HL-60/S4 treated with phorbol 12-myristate 13-acetate at 8.2 ng/mL for 4 days and 3 days (cell line): ENCODE measurements around the gene PDE4D.
"Not testable (repeated sequence)": the region's sequence is repeated elsewhere in the genome, so short reads cannot be mapped to it uniquely, and the experiment has no call there.

Experiments used
- in situ Hi-C: fragments of 300-500 bp; cut with MboI; formaldehyde crosslinking; loops from 2 replicates; pipeline ENCODE4 v1.15.0; 2022; ENCODE audit warnings: low sequenced_read_pairs

Gene PDE4D

GRCh38 chr5:59621477-59621876, 272.0 kb downstream of the PDE4D start:
- in situ Hi-C loops: no loop called here

GRCh38 chr5:59620535-59621212, 272.9 kb downstream of the PDE4D start:
- in situ Hi-C loops: no loop called here

- in situ Hi-C loops: no loop called here
Measured at GRCh38 chr5:59618644-59619043, 274.9 kb downstream of the PDE4D start.

- in situ Hi-C loops: no loop called here
Measured at GRCh38 chr5:59617186-59617771, 276.2 kb downstream of the PDE4D start.

GRCh38 chr5:59616413-59616812, 277.1 kb downstream of the PDE4D start:
- in situ Hi-C loops: no loop called here

GRCh38 chr5:59615272-59615671, 278.3 kb downstream of the PDE4D start:
- in situ Hi-C loops: no loop called here

- in situ Hi-C loops: no loop called here
Measured at GRCh38 chr5:59609501-59610265, 283.8 kb downstream of the PDE4D start.

- in situ Hi-C loops: no loop called here
Measured at GRCh38 chr5:59608745-59609144, 284.8 kb downstream of the PDE4D start.

GRCh38 chr5:59607138-59607765, 286.3 kb downstream of the PDE4D start:
- in situ Hi-C loops: no loop called here

GRCh38 chr5:59605915-59606314, 287.6 kb downstream of the PDE4D start:
- in situ Hi-C loops: no loop called here

- in situ Hi-C loops: no loop called here
Measured at GRCh38 chr5:59604111-59604510, 289.4 kb downstream of the PDE4D start.

- in situ Hi-C loops: no loop called here
Measured at GRCh38 chr5:59600998-59601397, 292.5 kb downstream of the PDE4D start.

GRCh38 chr5:59600153-59600552, 293.4 kb downstream of the PDE4D start:
- in situ Hi-C loops: no loop called here

- in situ Hi-C loops: no loop called here
Measured at GRCh38 chr5:59599729-59600128, 293.8 kb downstream of the PDE4D start.

- in situ Hi-C loops: no loop called here
Measured at GRCh38 chr5:59598547-59598874, 295.0 kb downstream of the PDE4D start.

GRCh38 chr5:59597690-59598546, 295.6 kb downstream of the PDE4D start:
- in situ Hi-C loops: no loop called here

GRCh38 chr5:59596586-59597350, 296.8 kb downstream of the PDE4D start:
- in situ Hi-C loops: no loop called here

- in situ Hi-C loops: not testable (repeated sequence)
Measured at GRCh38 chr5:59594118-59594517, 299.4 kb downstream of the PDE4D start.

- in situ Hi-C loops: no loop called here
Measured at GRCh38 chr5:59593439-59594007, 300.0 kb downstream of the PDE4D start.

GRCh38 chr5:59592101-59592500, 301.4 kb downstream of the PDE4D start:
- in situ Hi-C loops: no loop called here
